ENCODE results near the gene HGFAC. TPM values are rescaled to one million over a fixed set of nuclear protein-coding genes. Genes with fewer than 3 reads are reported as not detected.

HGFAC gene
- total RNA-seq, 1 experiment from 2014 or later: 0.37 TPM

DNA sequence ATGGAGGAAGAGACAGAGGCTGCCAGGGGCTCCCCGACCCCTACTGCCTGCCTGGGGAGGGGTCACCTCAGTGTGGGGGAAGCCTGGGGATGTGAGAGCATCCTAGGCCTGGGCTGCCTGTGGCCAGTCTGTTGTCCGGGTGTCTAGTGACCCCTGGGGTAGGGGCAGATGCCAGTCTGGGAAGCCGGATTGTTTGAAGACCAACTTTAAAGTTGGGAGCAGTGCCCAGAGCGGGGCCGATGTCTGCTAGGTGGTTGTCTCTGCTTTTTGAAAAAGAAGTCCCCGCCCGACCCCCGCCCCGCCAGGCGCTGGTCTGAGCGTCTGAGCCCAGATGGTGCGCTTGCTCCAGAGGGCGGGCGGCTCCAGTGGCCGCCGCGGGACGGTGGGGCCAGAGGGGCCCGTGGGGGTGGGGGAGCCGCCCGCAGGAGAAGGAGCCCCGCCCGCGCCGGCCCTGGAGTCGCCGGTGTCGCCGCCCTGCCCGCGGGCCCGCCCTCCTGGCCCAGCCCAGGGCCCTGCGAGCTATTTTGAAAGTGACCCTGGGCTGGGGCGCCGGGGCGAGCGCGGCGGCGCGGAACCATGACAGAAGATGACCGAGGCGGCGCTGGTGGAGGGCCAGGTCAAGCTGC lies 21.1 kb downstream of the HGFAC start, which contains the start of gene DOK7:
Gene DOK7 (plus strand): TSS at position 517 of the 626 bp plus-strand sequence. CDS start 70 bp downstream, at position 587.
- no peak within 1 kb of the TSS for H3T11ph ChIP-seq (ENCODE audit: low read length)
- no peak within 1 kb of the TSS for H2BK20ac ChIP-seq (ENCODE audit: low read depth, low read length, poor library complexity, severe bottlenecking)
- no peak within 1 kb of the TSS for H2AK5ac ChIP-seq (ENCODE audit: insufficient read length, low read length)
- peak within 1 kb of the TSS; percentile 50 to 65; a peak in 3 of 5 replicates for H3K4me3 Mint-ChIP-seq
- H3K4me2 ChIP-seq (ENCODE audit: insufficient read depth, insufficient read length, low read length): no peak within 1 kb of the TSS
- H3K27ac ChIP-seq (ENCODE audit: insufficient read length, low read depth, low read length): no peak within 1 kb of the TSS
- no peak within 1 kb of the TSS for H2BK5ac ChIP-seq (ENCODE audit: insufficient read length, low read length)
- no peak within 1 kb of the TSS for H3K9ac ChIP-seq (ENCODE audit: extremely low read depth, insufficient read length, low read length)
- H4K20me1 ChIP-seq (ENCODE audit: control insufficient read depth, insufficient read depth, insufficient read length): no peaks in the 10 kb centered on the region
- H3K79me1 ChIP-seq (ENCODE audit: insufficient read depth, low read depth, low read length, poor library complexity, severe bottlenecking): no peaks in the 10 kb centered on the region
- no peak within 1 kb of the TSS for H3K4ac ChIP-seq (ENCODE audit: low read depth, low read length)
- TF ChIP-seq, protein P1, sequence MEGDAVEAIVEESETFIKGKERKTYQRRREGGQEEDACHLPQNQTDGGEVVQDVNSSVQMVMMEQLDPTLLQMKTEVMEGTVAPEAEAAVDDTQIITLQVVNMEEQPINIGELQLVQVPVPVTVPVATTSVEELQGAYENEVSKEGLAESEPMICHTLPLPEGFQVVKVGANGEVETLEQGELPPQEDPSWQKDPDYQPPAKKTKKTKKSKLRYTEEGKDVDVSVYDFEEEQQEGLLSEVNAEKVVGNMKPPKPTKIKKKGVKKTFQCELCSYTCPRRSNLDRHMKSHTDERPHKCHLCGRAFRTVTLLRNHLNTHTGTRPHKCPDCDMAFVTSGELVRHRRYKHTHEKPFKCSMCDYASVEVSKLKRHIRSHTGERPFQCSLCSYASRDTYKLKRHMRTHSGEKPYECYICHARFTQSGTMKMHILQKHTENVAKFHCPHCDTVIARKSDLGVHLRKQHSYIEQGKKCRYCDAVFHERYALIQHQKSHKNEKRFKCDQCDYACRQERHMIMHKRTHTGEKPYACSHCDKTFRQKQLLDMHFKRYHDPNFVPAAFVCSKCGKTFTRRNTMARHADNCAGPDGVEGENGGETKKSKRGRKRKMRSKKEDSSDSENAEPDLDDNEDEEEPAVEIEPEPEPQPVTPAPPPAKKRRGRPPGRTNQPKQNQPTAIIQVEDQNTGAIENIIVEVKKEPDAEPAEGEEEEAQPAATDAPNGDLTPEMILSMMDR (conservative IDR thresholded peaks at IDR 0.05): no peak
- no peak within 1 kb of the TSS for H3K27ac Mint-ChIP-seq
- no peak within 1 kb of the TSS for H2BK12ac ChIP-seq (ENCODE audit: insufficient read length, low read depth, low read length)
- no peaks in the 10 kb centered on the region for H3K9me3 ChIP-seq (ENCODE audit: control insufficient read depth, low read depth, low read length)
- peaks cover 72% of the 10 kb centered on the region for H3K27me3 Mint-ChIP-seq (ENCODE audit: low read depth)
- DNase-seq: no peak
- H3K4me1 ChIP-seq (ENCODE audit: insufficient read depth, low read length): no peaks in the 10 kb centered on the region
- no peak within 1 kb of the TSS for H2BK120ac ChIP-seq (ENCODE audit: low read depth, low read length, poor library complexity, severe bottlenecking)
- H3K9me3 Mint-ChIP-seq: 0 out of 5 replicates have a peak, but pooled peaks cover 0 to under 1% of the 10 kb centered on the region in 2 experiments
- H2BK15ac ChIP-seq (ENCODE audit: low read depth, low read length): no peak within 1 kb of the TSS
- peaks cover 9 to 10% of the 10 kb centered on the region in 2 experiments; a peak in 2 of 4 replicates for H3K4me1 Mint-ChIP-seq
- no peak within 1 kb of the TSS for H4K91ac ChIP-seq (ENCODE audit: insufficient read length, low read depth, low read length)
- no peak within 1 kb of the TSS for H4K8ac ChIP-seq (replicated peaks; ENCODE audit: insufficient read length, low read depth, low read length)
- H2AFZ ChIP-seq (ENCODE audit: low read length): no peak within 1 kb of the TSS
- no peak within 1 kb of the TSS for H3K18ac ChIP-seq (ENCODE audit: insufficient read length, low read depth, low read length)
- WGBS (ENCODE audit: extremely low coverage, insufficient read length, low lambda C conversion rate): no CpG with 5 or more reads among the region's 44 CpGs
- no peak within 1 kb of the TSS for H4K5ac ChIP-seq (ENCODE audit: insufficient read length, low read depth, low read length)
- no peaks in the 10 kb centered on the region for H3K79me2 ChIP-seq (ENCODE audit: insufficient read depth, low read length)
- H3K56ac ChIP-seq (ENCODE audit: insufficient read length, low read depth, low read length): no peak within 1 kb of the TSS
- peaks cover 0 to 5% (median 0%) of the 10 kb centered on the region in 3 experiments; a peak in 1 of 7 replicates for H3K36me3 Mint-ChIP-seq (ENCODE audit: insufficient read depth in 1 of 3, low read depth in 3 of 3)
- no peak within 1 kb of the TSS for H3K23ac ChIP-seq (ENCODE audit: insufficient read length, low read depth, low read length)
- H3K14ac ChIP-seq (ENCODE audit: insufficient read depth, low read length): no peak within 1 kb of the TSS
- peaks cover 2% of the 10 kb centered on the region; the same call in 1 of the 2 replicates for H3K27me3 ChIP-seq (ENCODE audit: insufficient read depth, low read length)
- H3K23me2 ChIP-seq (ENCODE audit: insufficient read length, low read depth, low read length, poor library complexity, severe bottlenecking): no peaks in the 10 kb centered on the region

Measured in H9 (cell line).